Left cardiac atrium (tissue), 4 donors: ENCODE data around the gene TMEM121. TPM values are rescaled to one million over a fixed set of nuclear protein-coding genes. Genes with fewer than 3 reads are reported as not detected.
"Not testable (repeated sequence)": the region's sequence is repeated elsewhere in the genome, so short reads cannot be mapped to it uniquely, and the experiment has no call there.

ENCODE experiments used
- ATAC-seq, 2 donors: fragments of 200-7000 bp; cut with Tn5 transposase; one replicate each; pipeline ENCODE4 v1.9.1; 2020; ENCODE audit warnings: mild to moderate bottlenecking in 2 of 2, moderate library complexity in 2 of 2
- DNase-seq: peaks from one replicate; pipeline ENCODE4 v3.0.0-alpha.2; 2020
- intact Hi-C, 2 donors: fragments of 100-400 bp; cut with DNase I; formaldehyde crosslinking; loops; one replicate each; pipeline versions ENCODE4 v1.14.1 to v1.15.1; 2022 to 2023
- total RNA-seq, 2 donors: library from RNA; stranded (reverse); fragmentation: NEBNext Ultra II Directional; extraction: Animal tissue kit (Norgen Biotek cat#: 25700); gene quantifications; one replicate each; pipeline ENCODE4 v1.2.1, GENCODE V29; 2021
- donor health status: DM: no; HTN: yes; CAD: no.
- donor health status: DM: no; HTN: yes; CAD: no; lungs with severe emphysema.
- donor health status: DM: yes; HTN: yes; CAD: no.
- donor health status: Dilated cardiomyopathy.

Gene TMEM121
- total RNA-seq, 2 donors from 2014 or later = 2.2 to 2.7 TPM

GRCh38 chr14:105573841-105574240 is 47.5 kb downstream of the TMEM121 start:
- DNase-seq, intact Hi-C loops, ATAC-seq: not testable (repeated sequence)

- DNase-seq, ATAC-seq, intact Hi-C loops: not testable (repeated sequence)
These were observed 48.0 kb downstream of the TMEM121 start for GRCh38 chr14:105574411-105574810.

DNA sequence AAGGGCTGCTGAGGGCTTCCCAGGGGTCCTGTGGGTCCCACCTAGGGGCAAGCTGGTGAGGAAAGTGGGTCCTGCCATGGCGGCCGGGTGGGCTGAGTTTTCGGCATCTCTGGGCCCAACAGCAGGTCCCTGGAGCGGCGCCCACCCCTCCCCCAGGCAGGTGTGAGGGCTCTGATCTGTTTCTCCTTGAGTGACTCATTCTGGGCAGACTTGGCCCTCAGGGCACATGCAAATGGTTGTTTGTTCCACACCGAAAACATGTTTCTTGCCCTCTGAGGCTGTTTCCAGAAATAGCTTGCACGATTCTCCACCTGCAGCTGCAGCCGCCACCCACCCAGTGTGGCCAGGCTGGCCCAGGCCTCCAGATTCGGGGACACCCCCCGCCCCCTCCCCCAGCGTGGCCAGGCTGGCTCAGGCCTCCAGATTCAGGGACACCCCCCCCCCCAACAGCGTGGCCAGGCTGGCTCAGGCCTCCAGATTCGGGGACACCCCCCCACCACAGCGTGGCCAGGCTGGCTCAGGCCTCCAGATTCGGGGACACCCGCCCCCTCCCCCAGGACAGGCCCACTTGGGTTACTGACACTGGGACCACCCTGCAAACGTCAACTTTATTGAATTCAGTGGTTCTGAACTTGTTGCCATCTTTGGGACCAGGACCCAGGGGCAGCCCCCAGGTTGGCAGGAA is 48.8 kb downstream of the TMEM121 start:
- ATAC-seq, DNase-seq, intact Hi-C loops: not testable (repeated sequence)

DNA sequence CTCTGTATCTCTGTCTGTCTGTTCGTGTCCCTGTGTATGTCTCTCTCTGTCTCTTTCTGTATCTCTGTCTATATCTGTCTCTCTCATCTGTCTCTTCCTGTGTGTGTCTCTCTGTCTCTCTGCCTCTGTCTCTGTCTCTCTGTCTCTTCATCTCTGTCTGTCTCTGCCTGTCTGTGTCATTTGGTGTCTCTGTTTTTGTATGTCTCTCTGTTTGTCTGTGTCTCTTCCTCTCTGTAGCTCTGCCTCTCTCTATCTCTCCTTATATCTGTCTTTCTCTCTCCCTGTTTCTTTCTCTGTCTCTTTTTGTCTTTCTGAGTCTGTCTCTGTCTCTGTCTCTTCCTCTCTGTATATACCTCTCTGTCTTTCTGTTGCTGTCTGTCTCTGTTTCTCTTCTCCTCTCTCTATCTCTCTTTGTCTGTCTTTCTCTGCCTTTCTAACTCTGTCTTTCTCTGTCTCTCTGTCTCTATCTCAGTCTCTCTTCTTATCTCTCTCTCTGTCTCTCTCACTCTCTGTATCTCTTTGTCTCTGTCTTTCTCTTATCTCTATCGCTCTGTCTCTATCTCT is 50.2 kb downstream of the TMEM121 start:
- ATAC-seq = no peak
- intact Hi-C loops = no loop called here

DNA sequence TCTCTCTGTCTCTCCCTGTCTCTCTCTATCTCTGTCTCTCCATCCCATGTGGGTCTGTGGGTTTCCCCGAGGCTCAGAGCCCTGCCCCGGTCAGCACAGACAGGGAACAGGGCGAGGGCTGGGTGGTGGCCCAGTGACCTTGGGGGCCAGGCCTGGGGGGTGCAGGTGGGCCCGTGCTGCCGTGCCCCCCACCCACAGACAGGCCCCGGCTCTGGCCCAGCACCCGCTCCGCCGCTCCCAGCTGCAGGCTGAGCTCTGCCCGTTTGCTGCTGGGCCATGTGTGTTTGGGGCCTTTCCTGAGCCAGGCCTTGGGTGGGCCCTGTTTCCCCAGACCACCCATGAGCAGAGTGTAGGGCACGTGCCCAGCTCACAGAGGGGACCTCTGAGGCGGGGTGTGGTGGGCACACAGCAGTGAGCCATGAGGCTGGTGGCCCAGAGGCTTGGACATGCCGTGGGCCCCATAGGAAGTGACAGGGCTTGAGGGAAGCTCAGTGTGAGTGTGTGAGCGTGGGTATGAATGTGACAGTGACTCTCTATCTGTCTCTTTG is 51.0 kb downstream of the TMEM121 start:
- no peak for DNase-seq
- intact Hi-C loops = no loop called here
- no peak for ATAC-seq

More for the DNA sequence above, 50.2 kb downstream of the TMEM121 start:
- DNase-seq = no peak

DNA sequence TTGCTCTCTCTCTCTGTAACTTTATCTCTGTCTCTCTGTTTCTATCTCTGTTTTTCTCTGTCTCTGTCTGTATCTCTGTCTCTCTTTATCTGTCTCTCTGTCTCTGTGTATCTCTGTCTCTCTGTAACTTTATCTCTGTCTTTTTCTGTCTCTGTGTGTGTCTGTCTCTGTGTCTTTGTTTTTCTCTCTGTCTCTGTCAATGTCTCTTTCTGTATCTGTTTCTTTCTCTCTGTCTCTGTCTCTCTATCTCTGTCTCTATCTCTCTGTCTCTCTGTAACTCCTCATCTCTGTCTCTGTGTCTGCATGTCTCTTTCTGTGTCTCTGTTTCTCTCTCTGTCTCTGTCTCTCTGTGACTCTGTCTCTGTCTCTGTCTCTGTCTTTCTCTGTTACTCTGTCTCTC is 51.7 kb downstream of the TMEM121 start:
- DNase-seq (no peak), ATAC-seq (no peak)
- intact Hi-C loops = no loop called here

DNA sequence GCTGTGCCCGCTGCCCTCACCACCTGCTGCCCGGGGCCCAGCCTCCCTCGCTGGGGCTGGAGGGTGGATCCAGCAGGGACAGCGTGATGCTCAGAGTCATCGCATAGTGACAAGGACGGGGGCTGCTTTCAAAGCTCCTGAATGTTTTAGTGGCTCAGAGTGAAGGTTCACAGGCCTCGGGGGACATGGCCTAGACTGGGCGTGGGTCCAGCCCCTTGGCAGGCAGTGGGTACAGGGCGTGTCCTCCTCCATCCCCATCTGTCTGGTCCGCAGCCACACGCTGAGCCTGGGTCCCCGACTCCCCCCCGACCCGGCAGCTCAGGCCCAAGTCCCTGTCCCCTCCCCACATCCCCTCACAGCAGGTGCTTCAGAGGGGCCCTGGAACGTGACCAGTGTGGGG is 52.8 kb downstream of the TMEM121 start:
- ATAC-seq = peak in 1 of 2 donors; percentile 62
- DNase-seq, intact Hi-C loops: not testable (repeated sequence)

Other genes starting within 250 kb of the TMEM121 start
- gene BRF1, start 225.6 kb upstream of the TMEM121 start, total RNA-seq = 10 to 100 TPM; 18.8 to 20.0 TPM
- gene PACS2, start 211.8 kb upstream of the TMEM121 start, total RNA-seq = 10 to 100 TPM; 53.4 to 55.8 TPM
- gene TEX22, start 128.0 kb upstream of the TMEM121 start, total RNA-seq = 1 to 10 TPM in 1 of 2 donors, under 1 TPM in 1; 0.77 to 1.6 TPM
- 100 to 1,000 TPM in 1 of 2 donors, 10 to 100 TPM in 1; 99.5 to 115 TPM for gene MTA1, start 106.8 kb upstream of the TMEM121 start, total RNA-seq
- gene CRIP2, start 51.8 kb upstream of the TMEM121 start, total RNA-seq = 100 to 1,000 TPM; 783 to 843 TPM
- 100 to 1,000 TPM; 137 to 192 TPM for gene CRIP1, start 39.7 kb upstream of the TMEM121 start, total RNA-seq
- 1 to 10 TPM; 5.1 to 5.9 TPM for gene TEDC1, start 35.3 kb upstream of the TMEM121 start, total RNA-seq